HepG2 (cell line): ENCODE measurements around the gene PDILT. TPM values are rescaled to one million over a fixed set of nuclear protein-coding genes. Genes with fewer than 3 reads are reported as not detected.

ENCODE experiments used
- ATF5 ChIP-seq: sonication (generic); formaldehyde crosslinking; IDR thresholded peaks from 2 replicates; pipeline ENCODE4 v1.4.0; 2020; ENCODE audit warnings: mild to moderate bottlenecking, low read depth, missing genetic modification reagents
- ATM ChIP-seq: fragments of 450-650 bp; IDR thresholded peaks from 2 replicates; pipeline ENCODE4 v1.7.1; 2017; ENCODE audit warnings: mild to moderate bottlenecking, borderline replicate concordance
- CSRNP1 ChIP-seq: sonication (generic); formaldehyde crosslinking; IDR thresholded peaks from 2 replicates; pipeline ENCODE4 v1.8.1; 2023; ENCODE audit warnings: mild to moderate bottlenecking, missing genetic modification reagents
- ETV6 ChIP-seq: sonication (generic); formaldehyde crosslinking; conservative IDR thresholded peaks from 2 replicates; pipeline ENCODE4 v1.4.0; 2020; ENCODE audit warnings: missing genetic modification reagents
- GPN1 ChIP-seq: sonication (generic); formaldehyde crosslinking; IDR thresholded peaks from 2 replicates; pipeline ENCODE4 v1.5.1; 2020; ENCODE audit warnings: missing genetic modification reagents, borderline replicate concordance
- HBP1 ChIP-seq: IDR thresholded peaks from 2 replicates; pipeline ENCODE4 v1.6.1; 2016; ENCODE audit warnings: low read depth, control low read depth
- KDM5A ChIP-seq: fragments of 200-600 bp; sonication (generic); IDR thresholded peaks from 2 replicates; pipeline ENCODE4 v1.7.0; 2018; ENCODE audit warnings: antibody characterized with exemption, mild to moderate bottlenecking, low read length, borderline replicate concordance
- NR2C2 ChIP-seq: sonication (generic); formaldehyde crosslinking; IDR thresholded peaks from 2 replicates; pipeline ENCODE4 v1.4.0; 2020; ENCODE audit warnings: missing genetic modification reagents, mild to moderate bottlenecking, moderate library complexity, borderline replicate concordance
- SNAPC2 ChIP-seq: sonication (generic); formaldehyde crosslinking; IDR thresholded peaks from 2 replicates; pipeline ENCODE4 v1.8.1; 2022; ENCODE audit warnings: mild to moderate bottlenecking, missing genetic modification reagents
- SRF ChIP-seq: IDR thresholded peaks from 2 replicates; pipeline ENCODE4 v1.6.1; 2011; ENCODE audit warnings: mild to moderate bottlenecking, low read depth, low read length, moderate library complexity
- SUZ12 ChIP-seq: fragments of 150-350 bp; IDR thresholded peaks from 2 replicates; pipeline ENCODE4 v1.6.1; 2014; ENCODE audit warnings: low read depth, low read length
- YEATS4 ChIP-seq: sonication (generic); formaldehyde crosslinking; IDR thresholded peaks from 2 replicates; pipeline ENCODE4 v1.4.0; 2020; ENCODE audit warnings: missing genetic modification reagents, borderline replicate concordance
- ZNF101 ChIP-seq: sonication (generic); formaldehyde crosslinking; IDR thresholded peaks from 2 replicates; pipeline ENCODE4 v1.4.0; 2020; ENCODE audit warnings: mild to moderate bottlenecking, low read depth, missing genetic modification reagents, borderline replicate concordance
- ZNF547 ChIP-seq: sonication (generic); formaldehyde crosslinking; IDR thresholded peaks from 2 replicates; pipeline ENCODE4 v1.5.1; 2020; ENCODE audit warnings: mild to moderate bottlenecking, missing genetic modification reagents
- ZNF562 ChIP-seq: sonication (generic); formaldehyde crosslinking; IDR thresholded peaks from 2 replicates; pipeline ENCODE4 v1.8.0; 2022; ENCODE audit warnings: missing genetic modification reagents, borderline replicate concordance
- ZNF703 ChIP-seq: sonication (generic); formaldehyde crosslinking; IDR thresholded peaks from 2 replicates; pipeline ENCODE4 v1.5.1; 2020; ENCODE audit warnings: missing genetic modification reagents, mild to moderate bottlenecking, moderate library complexity, borderline replicate concordance
- ZNF784 ChIP-seq: sonication (generic); formaldehyde crosslinking; IDR thresholded peaks from 2 replicates; pipeline ENCODE4 v1.5.1; 2020; ENCODE audit warnings: missing genetic modification reagents, mild to moderate bottlenecking, borderline replicate concordance
- ZNF790 ChIP-seq: sonication (generic); formaldehyde crosslinking; IDR thresholded peaks from 2 replicates; pipeline ENCODE4 v1.8.0; 2022; ENCODE audit warnings: missing genetic modification reagents, mild to moderate bottlenecking, borderline replicate concordance
- ZNF878 ChIP-seq: sonication (generic); formaldehyde crosslinking; IDR thresholded peaks from 2 replicates; pipeline ENCODE4 v1.8.1; 2023; ENCODE audit warnings: mild to moderate bottlenecking, missing genetic modification reagents, moderate library complexity
- ZNF883 ChIP-seq: sonication (generic); formaldehyde crosslinking; IDR thresholded peaks from 2 replicates; pipeline ENCODE4 v1.5.1; 2020; ENCODE audit warnings: mild to moderate bottlenecking, missing genetic modification reagents; ENCODE audit errors: not compliant biosample characterization
- ZSCAN12 ChIP-seq: sonication (generic); formaldehyde crosslinking; IDR thresholded peaks from 2 replicates; pipeline ENCODE4 v1.9.0; 2021; ENCODE audit warnings: mild to moderate bottlenecking, missing genetic modification reagents
- ZXDC ChIP-seq: sonication (generic); formaldehyde crosslinking; IDR thresholded peaks from 2 replicates; pipeline ENCODE4 v1.5.0; 2020; ENCODE audit warnings: mild to moderate bottlenecking, missing genetic modification reagents
- polyA plus RNA-seq, 8 experiments: library from polyadenylated mRNA; depleted of rRNA in 3 of 8; stranded (reverse) in 7 of 8; unstranded in 1 of 8; fragments of >200 nt; fragmentation: Illumina TruSeq in 4 of 8; extraction: Trizol in 4 of 8; gene quantifications; 2 replicates each; pipeline versions ENCODE4 v1.2.1 to v1.2.3, GENCODE V29; 2011 to 2016; ENCODE audit warnings: low read depth in 4 of 8, missing spikeins in 1 of 8, mixed read lengths in 1 of 8; ENCODE audit not compliant: insufficient read depth in 1 of 8
- total RNA-seq, 5 experiments: library from RNA; depleted of rRNA; stranded (reverse); fragments of >200 nt; fragmentation: Illumina TruSeq; extraction: Trizol; gene quantifications; 2 replicates each; pipeline ENCODE4 v1.2.3, GENCODE V29; 2016; ENCODE audit warnings: low read depth in 1 of 5

The PDILT gene
- total and polyA plus RNA-seq, 2 of the 13 experiments (the other 11 are each of a cell fraction or from before 2014, with no cell fraction given): not detected

GRCh38 chr16:20397468-20398074 is 7.0 kb downstream of the PDILT start (continued):
- no peak for TF ChIP-seq ZNF101 (CRISPR knock-in tag)
- TF ChIP-seq CSRNP1 (CRISPR knock-in tag): no peak
- TF ChIP-seq ZNF878 (CRISPR knock-in tag): no peak
- 0 out of 2 replicates have a peak, but pooled peaks have one; percentile 54 for TF ChIP-seq NR2C2 (CRISPR knock-in tag)
- no peak for TF ChIP-seq ETV6 (CRISPR knock-in tag)
- TF ChIP-seq ZXDC (CRISPR knock-in tag): no peak
- TF ChIP-seq KDM5A: no peak
- no peak for TF ChIP-seq GPN1 (CRISPR knock-in tag)
- TF ChIP-seq SRF: no peak
- no peak for TF ChIP-seq SNAPC2
- no peak for TF ChIP-seq ZNF547
- no peak for TF ChIP-seq ATF5 (CRISPR knock-in tag)
- no peak for TF ChIP-seq SUZ12
- TF ChIP-seq ATM: no peak
- no peak for TF ChIP-seq ZSCAN12 (CRISPR knock-in tag)
- no peak for TF ChIP-seq ZNF703 (CRISPR knock-in tag)
- TF ChIP-seq ZNF784 (CRISPR knock-in tag): no peak
- no peak for TF ChIP-seq ZNF883 (CRISPR knock-in tag)
- peak; percentile 16; the same call in 1 of the 2 replicates for TF ChIP-seq YEATS4 (CRISPR knock-in tag)
- TF ChIP-seq HBP1 (CRISPR knock-in tag): no peak
- no peak for TF ChIP-seq ZNF790 (CRISPR knock-in tag)
- no peak for TF ChIP-seq ZNF562
